Parathyroid adenoma (tissue), 2 donors: ENCODE results near the gene MAP6.

Source experiments
- H2AFZ ChIP-seq: fragments of 300-600 bp; sonication (generic); one replicate; pipeline ENCODE4 v1.7.0; 2017; ENCODE audit warnings: antibody characterized with exemption, mild to moderate bottlenecking
- H3K27ac ChIP-seq: fragments of 300-600 bp; sonication (generic); one replicate; pipeline ENCODE4 v1.7.0; 2017
- H3K27me3 ChIP-seq: fragments of 300-600 bp; sonication (generic); one replicate; pipeline ENCODE4 v1.7.0; 2017; ENCODE audit warnings: low read length; ENCODE audit not compliant: control insufficient read depth, insufficient read depth
- H3K36me3 ChIP-seq: fragments of 300-600 bp; sonication (generic); one replicate; pipeline ENCODE4 v1.7.0; 2017; ENCODE audit warnings: low read length; ENCODE audit not compliant: control insufficient read depth, insufficient read depth
- H3K4me1 ChIP-seq: fragments of 300-600 bp; sonication (generic); one replicate; pipeline ENCODE4 v1.7.0; 2017; ENCODE audit warnings: control low read depth
- H3K4me2 ChIP-seq: fragments of 300-600 bp; sonication (generic); one replicate; pipeline ENCODE4 v1.7.0; 2017; ENCODE audit warnings: low read length
- H3K4me3 ChIP-seq: fragments of 300-600 bp; sonication (generic); one replicate; pipeline ENCODE4 v1.7.0; 2017; ENCODE audit warnings: low read depth, low read length
- H3K79me2 ChIP-seq: fragments of 300-600 bp; sonication (generic); one replicate; pipeline ENCODE4 v1.7.0; 2017; ENCODE audit warnings: control low read depth
- H3K9ac ChIP-seq: fragments of 300-600 bp; sonication (generic); one replicate; pipeline ENCODE4 v1.7.0; 2017; ENCODE audit warnings: mild to moderate bottlenecking
- H3K9me3 ChIP-seq: fragments of 300-600 bp; sonication (generic); one replicate; pipeline ENCODE4 v1.7.0; 2017; ENCODE audit warnings: low read length; ENCODE audit not compliant: control insufficient read depth
- TF ChIP-seq, protein P1 (sequence below): fragments of 300-600 bp; sonication (generic); IDR thresholded peaks from one replicate; pipeline ENCODE4 v1.7.0; 2017; ENCODE audit warnings: antibody characterized with exemption, mild to moderate bottlenecking
- donor health status: primary hyperparathyroidism.

Gene MAP6

DNA sequence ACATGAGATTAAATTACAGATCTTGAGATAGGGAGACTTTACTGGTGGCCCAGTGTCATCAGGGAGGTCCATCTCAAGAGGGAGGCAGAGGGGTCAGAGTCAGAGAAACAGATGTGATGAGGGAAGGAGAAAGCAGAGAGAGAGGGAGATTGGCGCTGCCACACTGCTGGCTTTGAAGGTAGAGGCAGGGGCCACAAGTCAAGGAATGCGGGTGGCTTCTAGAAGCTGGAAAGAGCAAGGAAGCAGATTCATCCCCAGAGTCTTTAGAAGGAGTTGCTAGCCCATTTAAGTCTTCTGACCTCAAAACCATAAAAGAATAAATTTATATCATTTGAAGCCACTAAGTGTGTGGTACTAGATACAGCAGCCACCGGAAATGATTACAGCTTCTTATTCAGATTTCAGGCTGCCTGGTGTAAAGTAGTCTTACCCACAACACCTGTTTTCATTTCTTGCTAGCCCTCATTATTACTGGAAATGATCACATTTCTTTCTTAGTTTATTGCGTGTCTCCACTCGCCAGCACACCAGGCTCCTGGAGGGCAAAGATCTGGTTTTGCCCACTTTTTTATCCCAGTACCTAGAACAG, 119.4 kb downstream of the MAP6 start:
- H2AFZ ChIP-seq = no peak overlapping the region
- no peaks in the 10 kb centered on the region for H3K79me2 ChIP-seq
- H3K27ac ChIP-seq = no peak overlapping the region
- H3K36me3 ChIP-seq = no peaks in the 10 kb centered on the region
- H3K4me1 ChIP-seq = peaks cover 2% of the 10 kb centered on the region
- no peak overlapping the region for H3K4me2 ChIP-seq
- H3K9ac ChIP-seq = no peak overlapping the region
- H3K4me3 ChIP-seq = no peak overlapping the region
- H3K9me3 ChIP-seq = no peaks in the 10 kb centered on the region
- TF ChIP-seq, protein P1, sequence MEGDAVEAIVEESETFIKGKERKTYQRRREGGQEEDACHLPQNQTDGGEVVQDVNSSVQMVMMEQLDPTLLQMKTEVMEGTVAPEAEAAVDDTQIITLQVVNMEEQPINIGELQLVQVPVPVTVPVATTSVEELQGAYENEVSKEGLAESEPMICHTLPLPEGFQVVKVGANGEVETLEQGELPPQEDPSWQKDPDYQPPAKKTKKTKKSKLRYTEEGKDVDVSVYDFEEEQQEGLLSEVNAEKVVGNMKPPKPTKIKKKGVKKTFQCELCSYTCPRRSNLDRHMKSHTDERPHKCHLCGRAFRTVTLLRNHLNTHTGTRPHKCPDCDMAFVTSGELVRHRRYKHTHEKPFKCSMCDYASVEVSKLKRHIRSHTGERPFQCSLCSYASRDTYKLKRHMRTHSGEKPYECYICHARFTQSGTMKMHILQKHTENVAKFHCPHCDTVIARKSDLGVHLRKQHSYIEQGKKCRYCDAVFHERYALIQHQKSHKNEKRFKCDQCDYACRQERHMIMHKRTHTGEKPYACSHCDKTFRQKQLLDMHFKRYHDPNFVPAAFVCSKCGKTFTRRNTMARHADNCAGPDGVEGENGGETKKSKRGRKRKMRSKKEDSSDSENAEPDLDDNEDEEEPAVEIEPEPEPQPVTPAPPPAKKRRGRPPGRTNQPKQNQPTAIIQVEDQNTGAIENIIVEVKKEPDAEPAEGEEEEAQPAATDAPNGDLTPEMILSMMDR = no peak
- no peaks in the 10 kb centered on the region for H3K27me3 ChIP-seq

DNA sequence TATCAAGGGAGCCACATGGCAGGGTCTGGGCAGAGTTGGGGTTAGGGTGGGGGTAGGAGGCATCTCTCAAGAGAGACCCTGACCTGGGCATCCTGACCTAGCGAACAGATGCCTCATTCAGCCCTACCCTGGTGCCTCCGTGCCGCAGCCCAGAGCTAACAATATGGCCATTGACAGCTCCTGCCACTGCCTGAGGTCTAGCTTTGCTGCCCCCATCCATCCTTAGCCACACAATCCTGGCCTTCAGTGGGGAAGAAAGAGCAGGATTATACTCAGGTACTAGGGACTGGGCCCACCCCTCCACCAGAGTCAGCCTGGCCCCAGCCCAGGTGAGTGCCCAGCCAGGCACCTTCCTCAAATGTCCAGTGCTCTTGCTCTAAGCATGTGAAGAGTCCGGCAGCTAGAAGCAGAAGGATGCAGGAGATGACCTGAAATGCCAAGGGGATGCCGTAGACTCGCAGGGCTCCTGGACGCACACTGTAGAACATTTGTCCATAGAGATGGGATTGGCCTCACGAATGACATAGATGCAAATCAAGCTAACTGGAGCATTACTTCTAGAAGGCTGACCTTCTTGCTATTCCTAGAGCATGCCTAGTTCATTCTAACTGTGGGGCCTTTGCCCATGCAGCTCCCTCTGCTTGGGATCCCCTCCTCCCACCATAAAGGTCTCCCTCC, 120.1 kb downstream of the MAP6 start:
- Histone ChIP-seq H3K4me2 (no peak overlapping the region), H3K4me1 (peaks cover 2% of the 10 kb centered on the region), H3K79me2 (no peaks in the 10 kb centered on the region), H3K4me3 (no peak overlapping the region), H3K9ac (no peak overlapping the region), H3K27me3 (no peaks in the 10 kb centered on the region), H3K27ac (no peak overlapping the region), H3K36me3 (no peaks in the 10 kb centered on the region), H3K9me3 (no peaks in the 10 kb centered on the region), H2AFZ (no peak overlapping the region)
- TF ChIP-seq, protein P1 = no peak

DNA sequence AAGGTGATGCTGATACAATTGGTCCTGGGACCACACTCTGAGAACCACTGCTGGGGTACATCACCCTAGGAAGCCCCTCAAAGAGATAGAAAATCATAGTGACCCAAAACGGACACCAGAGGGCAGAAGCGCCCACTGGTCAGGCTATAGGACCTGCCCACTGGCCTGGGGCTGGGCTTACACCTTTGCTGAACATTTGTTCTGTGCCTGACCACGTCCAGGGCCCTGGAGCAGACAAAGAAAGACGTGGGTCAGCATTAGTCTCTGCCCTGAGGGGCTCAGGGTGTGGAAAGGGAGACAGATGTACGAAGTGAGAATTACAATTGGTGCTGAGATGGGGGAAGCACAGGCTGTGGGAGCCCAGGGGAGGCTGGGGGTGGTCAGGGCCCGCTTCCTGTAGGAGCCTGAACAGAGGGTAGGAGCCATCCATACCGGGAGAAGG, 121.2 kb downstream of the MAP6 start:
- Histone ChIP-seq H3K9me3 (no peaks in the 10 kb centered on the region), H3K4me2 (no peak overlapping the region), H3K4me3 (no peak overlapping the region), H3K36me3 (no peaks in the 10 kb centered on the region), H3K27ac (no peak overlapping the region), H3K79me2 (no peaks in the 10 kb centered on the region), H2AFZ (peak overlapping the region; percentile 33), H3K4me1 (peaks cover 2% of the 10 kb centered on the region), H3K9ac (no peak overlapping the region), H3K27me3 (no peaks in the 10 kb centered on the region)
- TF ChIP-seq, protein P1 = peak; percentile 71

DNA sequence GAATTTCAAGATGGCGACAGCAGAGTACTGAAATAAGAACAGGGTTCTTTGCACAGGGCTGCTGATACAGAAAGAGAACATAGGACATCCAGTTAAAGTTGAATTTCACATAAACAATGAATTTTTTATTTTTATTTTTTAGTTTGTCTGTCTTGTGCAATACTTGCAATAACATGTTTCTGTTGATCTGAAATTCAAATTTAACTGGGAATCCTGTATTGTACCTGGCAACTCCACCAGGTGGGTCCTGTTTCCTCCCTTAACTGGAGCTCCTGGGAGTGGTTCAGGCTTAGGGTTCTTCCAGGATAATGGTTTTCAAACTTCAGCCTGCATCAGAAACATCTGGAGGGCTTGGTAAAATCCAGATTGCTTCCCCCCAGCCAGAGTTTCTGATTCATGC, 121.7 kb downstream of the MAP6 start:
- H3K79me2 ChIP-seq = no peaks in the 10 kb centered on the region
- H3K4me2 ChIP-seq = no peak overlapping the region
- H3K9me3 ChIP-seq = no peaks in the 10 kb centered on the region
- H3K9ac ChIP-seq = no peak overlapping the region
- TF ChIP-seq, protein P1 = no peak
- no peak overlapping the region for H3K4me3 ChIP-seq
- no peak overlapping the region for H3K27ac ChIP-seq
- no peaks in the 10 kb centered on the region for H3K27me3 ChIP-seq
- H2AFZ ChIP-seq = no peak overlapping the region
- peaks cover 2% of the 10 kb centered on the region for H3K4me1 ChIP-seq
- H3K36me3 ChIP-seq = no peaks in the 10 kb centered on the region

DNA sequence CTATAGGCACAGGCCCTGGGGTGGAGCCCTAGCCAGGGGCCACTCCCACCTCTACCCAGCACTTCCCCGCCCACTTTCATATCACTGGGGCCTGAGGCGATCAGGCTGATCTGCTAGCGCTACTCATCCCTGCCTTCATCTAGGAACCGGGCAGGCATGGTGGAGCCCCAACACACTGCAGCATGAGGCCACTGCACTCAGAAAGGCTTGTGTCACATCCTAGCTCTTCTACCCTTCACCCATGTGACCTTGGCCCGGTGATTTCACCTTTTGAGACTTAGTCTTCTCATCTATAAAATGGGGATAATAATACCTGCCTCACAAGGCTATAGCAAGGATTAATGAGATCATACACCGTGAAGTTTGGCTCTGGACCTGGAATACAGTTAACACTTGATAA, 125.0 kb downstream of the MAP6 start:
- no peak overlapping the region for H3K27ac ChIP-seq
- H3K36me3 ChIP-seq = no peaks in the 10 kb centered on the region
- H2AFZ ChIP-seq = no peak overlapping the region
- H3K4me2 ChIP-seq = no peak overlapping the region
- no peak overlapping the region for H3K4me3 ChIP-seq
- H3K9me3 ChIP-seq = no peaks in the 10 kb centered on the region
- TF ChIP-seq, protein P1 = no peak
- H3K4me1 ChIP-seq = peaks cover 2% of the 10 kb centered on the region
- no peaks in the 10 kb centered on the region for H3K79me2 ChIP-seq
- H3K27me3 ChIP-seq = no peaks in the 10 kb centered on the region
- no peak overlapping the region for H3K9ac ChIP-seq
